NAMALWA (cell line): ENCODE measurements around the gene NCR3LG1.

Source experiments
- DNase-seq: peaks from one replicate; pipeline ENCODE4 v3.0.0-alpha.2; 2015; ENCODE audit warnings: low spot score

NCR3LG1 gene

DNA sequence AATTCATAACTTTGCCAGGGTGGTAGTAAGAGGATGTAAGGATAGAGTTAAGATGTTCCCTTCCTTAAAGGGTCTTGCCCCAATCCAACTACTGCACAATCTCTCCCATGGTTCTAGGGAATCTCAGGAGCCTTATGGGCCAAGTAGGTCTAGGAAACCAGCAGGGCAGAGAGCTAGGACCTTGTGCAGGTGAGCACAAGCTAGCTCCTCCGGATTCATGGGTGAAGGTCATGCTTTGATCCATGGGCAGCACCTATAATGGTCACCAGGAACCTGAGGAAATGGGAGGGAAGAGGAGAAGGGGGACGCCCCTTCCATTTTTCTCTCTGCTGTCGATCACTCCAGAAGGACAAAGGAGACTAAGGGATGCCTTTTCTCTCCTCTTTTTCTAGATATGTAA is 20.0 kb downstream of the NCR3LG1 start:
- no peak for DNase-seq

DNA sequence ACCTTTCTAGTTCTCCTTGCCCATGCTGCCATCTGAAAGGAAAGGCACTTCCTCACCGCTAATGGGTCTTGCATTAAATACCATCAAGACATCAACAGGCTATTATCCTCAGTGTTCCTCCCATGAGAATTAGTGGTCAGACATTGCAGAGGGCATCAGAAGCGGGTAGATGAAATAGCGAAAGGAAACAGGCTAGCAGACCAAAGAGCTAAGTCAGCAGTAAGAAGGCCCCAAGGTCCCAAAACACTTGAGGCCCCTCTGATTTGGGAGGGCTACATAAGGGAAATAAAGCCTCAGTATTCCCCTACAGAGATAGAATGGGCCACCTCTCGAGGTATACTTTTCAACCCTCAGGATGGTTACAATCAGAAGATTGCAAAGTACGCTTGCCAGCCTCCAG is 23.9 kb downstream of the NCR3LG1 start:
- DNase-seq: no peak

DNA sequence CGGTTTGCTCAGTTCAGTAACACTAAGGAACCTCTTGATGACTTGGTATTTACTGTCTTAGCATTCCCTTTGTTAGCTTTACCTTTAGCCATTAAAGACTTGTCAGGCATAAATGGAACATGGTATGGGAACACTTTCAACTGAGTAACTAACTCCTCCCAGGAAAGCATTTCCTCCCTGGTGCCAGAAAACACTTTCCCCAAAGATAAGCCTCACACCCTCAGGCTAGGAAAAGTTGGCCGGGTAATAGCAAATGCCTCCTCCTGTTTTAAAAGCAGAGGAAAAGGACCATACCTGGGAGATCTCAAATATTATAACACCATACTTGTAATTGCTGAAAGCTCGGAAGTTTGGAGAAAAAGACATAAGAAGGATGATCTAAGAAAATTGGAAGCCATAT is 24.9 kb downstream of the NCR3LG1 start:
- DNase-seq: no peak

- no peak for DNase-seq
Measured at GRCh38 chr11:17378655-17379054, 27.1 kb downstream of the NCR3LG1 start.

DNA sequence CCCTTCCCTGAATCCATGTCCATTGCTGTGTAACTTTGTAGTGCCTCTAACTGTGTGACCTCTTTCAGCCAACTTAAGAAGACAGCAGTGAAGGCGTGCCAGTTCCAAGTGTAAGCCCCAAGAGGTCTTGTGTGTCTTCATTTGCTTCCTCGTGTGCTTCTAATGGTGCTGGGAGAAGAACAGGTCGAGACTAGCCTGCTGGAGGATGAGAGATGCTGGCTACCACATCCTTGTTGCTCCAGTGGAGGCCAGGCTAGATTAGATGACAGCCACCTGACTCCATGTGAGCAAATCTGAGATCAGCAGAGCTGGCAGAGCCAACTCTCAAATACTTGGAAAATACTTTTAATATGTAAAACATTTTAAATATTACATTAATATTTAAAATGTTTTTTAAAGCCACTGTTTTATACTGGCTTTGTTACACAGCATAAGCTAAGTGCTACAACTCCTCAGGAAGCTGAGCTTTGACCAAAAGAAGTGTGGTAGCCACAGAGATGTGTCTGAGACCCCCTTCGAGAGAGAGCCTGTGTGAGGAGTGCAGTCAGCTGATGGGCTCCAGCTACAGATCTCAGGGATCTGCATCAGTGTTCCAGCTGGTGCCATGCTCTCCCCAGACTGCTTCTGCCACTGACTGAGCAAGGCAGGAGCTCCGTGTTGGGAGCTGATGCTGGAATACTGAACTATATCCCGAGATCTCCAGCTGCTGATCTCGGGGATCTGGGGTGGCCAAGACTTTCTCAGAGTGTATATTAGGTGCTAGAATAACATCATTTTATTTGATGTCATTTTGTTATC is 28.0 kb downstream of the NCR3LG1 start:
- no peak for DNase-seq

DNA sequence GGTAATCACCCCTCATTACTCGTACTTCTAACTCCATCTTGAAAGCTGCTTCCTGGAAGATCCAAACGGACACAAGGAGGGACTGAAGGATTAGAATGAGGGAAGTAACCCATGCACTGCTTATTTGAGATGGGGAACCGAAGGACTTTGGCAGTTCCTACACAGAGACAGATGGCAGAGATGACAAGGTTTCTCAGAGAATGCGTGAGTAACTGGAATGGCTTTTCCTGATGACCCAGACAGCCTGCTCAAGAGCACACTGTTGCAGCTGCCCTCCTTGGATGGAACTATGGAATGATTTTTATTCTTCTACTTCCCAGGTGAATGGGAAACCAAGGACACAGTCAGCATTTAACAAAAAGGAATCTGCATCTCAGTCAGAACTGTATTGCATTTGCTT is 29.6 kb downstream of the NCR3LG1 start:
- no peak for DNase-seq

GRCh38 chr11:17382046-17382728 is 30.6 kb downstream of the NCR3LG1 start:
- no peak for DNase-seq

GRCh38 chr11:17383461-17383860 is 31.9 kb downstream of the NCR3LG1 start:
- DNase-seq: no peak

GRCh38 chr11:17384002-17384511 is 32.5 kb downstream of the NCR3LG1 start:
- peak; percentile 91 for DNase-seq

DNA sequence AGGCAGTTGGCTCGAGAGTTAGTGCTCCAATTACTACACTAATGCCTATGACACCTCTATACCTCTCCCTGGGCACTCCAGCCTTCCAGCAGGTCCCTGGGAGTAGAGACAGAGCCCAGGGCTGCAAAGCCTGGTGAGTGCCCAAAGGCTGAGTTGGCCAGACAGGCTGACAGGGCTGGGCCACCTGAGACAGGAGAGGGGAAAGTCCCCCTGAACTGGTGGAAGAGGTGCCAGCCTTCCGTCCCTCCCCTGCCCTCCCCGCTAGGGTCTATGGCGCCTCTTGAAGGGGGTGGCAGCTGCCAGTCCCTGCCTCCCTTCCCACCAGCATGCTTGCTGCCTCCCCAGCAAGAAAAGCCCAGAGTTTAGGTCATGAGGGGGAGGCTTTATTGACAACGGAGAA is 33.9 kb downstream of the NCR3LG1 start:
- no peak for DNase-seq

- no peak for DNase-seq
Measured at GRCh38 chr11:17385926-17386325, 34.3 kb downstream of the NCR3LG1 start.

DNA sequence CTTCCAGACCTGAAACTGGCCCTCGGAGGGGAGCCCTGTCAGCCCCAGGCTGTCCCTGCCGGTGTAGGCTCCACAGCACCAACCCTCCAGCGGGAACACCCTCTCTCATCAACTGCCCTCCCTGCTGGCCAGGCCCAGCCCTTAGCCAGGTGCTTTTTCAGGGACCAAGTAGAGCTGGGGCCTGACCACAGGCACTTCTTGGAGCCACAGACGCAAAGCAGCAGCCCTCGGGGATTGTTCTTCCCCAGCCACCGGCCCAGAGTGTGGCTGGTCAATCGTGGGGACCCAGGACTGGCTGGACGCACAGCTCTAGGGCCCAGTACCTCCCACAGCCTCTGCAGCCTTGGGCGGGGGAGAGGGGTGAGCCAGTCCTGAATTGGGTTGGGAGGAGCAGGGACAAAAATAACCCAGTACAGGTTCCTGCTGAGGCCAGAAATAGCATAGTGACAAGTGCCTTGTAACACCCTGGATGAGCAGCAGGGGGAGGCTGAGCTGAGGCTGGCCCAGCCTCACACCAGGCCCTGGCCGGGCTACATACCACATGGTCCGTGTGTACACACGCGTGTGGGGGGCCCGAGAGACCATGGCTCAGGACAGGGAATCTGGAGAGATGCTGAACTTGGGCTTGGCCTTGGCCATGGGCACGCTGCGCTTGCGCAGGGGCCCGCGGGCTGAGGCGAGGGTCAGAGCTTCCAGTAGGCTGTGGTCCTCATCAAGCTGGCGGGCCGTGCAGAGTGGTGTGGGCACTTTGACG is 34.9 kb downstream of the NCR3LG1 start:
- DNase-seq: peak; percentile 69

DNA sequence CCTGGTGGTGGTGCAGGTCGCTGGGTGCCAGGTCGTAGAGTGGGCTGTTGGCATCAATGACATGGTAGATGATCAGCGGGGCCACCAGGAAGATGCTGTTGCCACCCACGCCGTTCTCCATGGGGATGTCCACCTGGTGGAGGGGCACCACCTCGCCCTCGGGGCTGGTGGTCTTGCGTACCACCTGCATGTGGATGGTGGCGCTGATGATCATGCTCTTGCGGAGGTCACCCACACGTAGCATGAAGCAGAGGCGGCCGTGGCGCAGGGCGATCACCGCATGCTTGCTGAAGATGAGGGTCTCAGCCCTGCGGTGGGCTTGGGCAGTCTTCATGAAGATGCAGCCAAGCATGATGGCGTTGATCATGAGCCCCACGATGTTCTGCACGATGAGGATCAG is 35.7 kb downstream of the NCR3LG1 start:
- no peak for DNase-seq

GRCh38 chr11:17387811-17388210 is 36.2 kb downstream of the NCR3LG1 start:
- DNase-seq: no peak

DNA sequence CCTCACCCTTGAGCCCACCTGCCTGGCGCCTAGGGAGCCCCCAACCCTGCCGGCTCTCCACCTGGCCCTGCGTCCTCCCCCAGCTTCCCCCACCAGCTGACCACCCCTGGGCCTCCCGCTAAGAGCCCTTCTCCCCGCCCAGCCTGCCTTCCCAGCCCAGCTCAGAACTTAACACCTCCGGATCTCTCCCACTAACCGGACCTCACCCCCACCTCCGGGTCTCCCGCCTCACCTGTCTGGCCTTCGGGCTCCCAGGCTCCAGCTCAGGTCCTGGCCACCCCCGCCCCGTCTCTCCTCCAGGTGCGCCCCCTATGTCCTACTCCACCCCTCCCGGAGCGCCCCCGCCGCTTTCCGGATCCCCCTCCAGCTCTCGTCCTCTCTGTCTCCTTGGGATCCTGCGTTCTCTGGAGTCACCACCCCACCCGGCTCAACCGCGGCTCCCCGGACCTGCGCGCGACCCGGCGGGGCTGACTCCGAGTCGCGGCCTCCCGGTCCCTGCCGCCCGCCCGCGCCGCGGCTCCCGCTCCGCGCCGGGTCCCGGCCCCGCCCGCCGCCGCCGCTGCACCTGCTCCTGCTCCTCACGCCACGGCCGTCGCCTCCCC is 37.1 kb downstream of the NCR3LG1 start, which contains the start of gene KCNJ11:
TSS of gene KCNJ11 (minus strand) at position 51 of the 602 bp plus-strand sequence. CDS start 568 bp downstream, outside the sequence.
- no peak for DNase-seq

- peak; percentile 73 for DNase-seq
Measured at GRCh38 chr11:17389211-17389956, 37.8 kb downstream of the NCR3LG1 start.

DNA sequence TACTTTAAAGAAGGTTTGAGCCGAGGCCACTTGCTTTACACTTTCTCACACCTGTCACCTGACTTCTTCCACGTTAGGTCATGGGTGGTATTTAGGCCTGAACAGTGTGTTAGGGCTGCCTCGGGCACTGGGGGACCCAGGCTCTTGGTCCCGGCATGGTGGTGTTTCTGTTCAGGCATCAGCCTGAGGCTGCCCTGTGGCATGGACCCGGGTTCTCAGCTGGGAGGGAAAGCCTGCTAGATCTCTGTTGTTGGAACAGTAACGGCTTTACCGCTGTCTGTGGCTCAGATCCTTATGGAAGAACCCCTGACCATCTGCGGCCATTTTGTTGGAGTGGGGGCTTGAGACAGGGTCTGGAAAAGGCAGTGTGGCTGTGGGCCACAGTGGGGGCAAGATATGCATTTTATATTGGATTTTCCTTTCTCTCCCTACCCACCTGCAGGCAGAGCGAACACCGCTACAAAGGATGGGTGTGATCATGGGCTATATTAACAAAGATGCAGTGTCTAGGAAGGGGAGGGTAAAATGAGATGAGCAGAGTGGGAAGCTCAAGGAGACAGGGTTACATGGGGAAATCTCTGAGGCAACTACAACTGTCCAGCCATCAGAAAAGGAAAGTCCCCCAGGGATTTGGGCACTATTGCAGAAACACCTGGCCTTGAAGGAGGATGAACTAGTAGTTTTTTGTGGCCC is 38.5 kb downstream of the NCR3LG1 start:
- no peak for DNase-seq

DNA sequence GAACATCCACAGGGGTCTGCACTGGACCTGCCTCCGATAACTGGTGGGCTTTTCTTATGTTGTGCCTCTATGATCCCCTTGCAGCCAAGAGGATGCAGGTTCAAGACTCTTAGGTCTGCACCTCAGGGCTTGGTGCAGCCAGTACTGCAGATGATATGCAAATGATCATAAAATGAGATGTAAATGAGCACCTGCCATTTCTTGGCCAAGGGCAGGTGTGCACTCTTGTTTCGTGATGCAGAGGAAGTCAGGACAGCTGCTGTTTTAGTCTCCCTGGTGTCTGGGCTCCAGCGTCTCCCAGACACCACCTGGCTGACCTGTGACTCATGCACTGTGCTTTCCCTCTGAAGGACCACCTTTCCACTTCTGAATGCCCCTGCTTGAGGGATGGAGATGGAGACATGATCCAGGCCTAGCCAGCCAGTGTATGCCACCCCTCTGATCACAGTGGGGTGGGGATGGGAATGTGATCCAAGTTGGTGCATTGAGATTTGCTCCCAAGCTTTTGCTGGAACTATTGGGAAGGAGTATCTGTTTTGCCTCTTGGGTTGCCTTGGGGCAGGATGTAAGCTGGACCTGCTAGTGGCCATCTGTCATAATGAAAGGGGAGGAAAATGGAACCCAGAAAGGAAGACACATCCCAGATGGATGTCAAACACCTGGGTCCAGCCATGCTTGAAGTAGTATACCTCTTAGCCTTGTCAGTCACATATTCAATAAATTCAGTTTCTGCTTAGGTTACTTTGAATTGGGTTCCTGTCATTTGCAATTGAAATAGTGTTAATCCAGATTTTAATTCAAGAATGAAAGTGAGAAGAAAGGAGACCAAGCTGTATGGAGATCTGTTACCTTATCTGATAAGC is 40.1 kb downstream of the NCR3LG1 start:
- DNase-seq: peak; percentile 86

DNA sequence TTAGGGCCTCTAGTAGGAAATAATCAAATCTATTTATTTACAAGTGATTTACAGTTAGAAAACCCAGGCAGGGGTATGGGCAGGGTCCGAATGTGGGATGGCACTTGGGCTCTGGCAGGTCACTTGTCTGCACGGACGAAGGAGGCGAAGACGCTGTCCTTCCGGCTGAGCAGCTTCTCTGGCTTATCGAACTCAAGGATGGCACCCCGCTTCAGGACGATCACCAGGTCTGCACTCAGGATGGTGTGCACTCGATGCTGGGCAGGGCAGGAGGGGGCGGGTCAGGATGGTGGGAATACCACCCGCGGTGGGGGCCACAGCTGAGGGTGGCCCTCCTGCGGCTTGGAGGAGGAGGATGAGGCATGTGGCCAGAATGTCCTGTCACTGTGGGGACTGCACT is 41.3 kb downstream of the NCR3LG1 start:
- DNase-seq: no peak

GRCh38 chr11:17393472-17393871 is 41.9 kb downstream of the NCR3LG1 start:
- DNase-seq: no peak
